ENCODE data around the gene SORCS2. TPM values are rescaled to one million over a fixed set of nuclear protein-coding genes. Genes with fewer than 3 reads are reported as not detected.

SORCS2 gene
- total RNA-seq, 4 donors from 2014 or later: 0.48 to 1.8 (median 0.68) TPM; not detected in 1

DNA sequence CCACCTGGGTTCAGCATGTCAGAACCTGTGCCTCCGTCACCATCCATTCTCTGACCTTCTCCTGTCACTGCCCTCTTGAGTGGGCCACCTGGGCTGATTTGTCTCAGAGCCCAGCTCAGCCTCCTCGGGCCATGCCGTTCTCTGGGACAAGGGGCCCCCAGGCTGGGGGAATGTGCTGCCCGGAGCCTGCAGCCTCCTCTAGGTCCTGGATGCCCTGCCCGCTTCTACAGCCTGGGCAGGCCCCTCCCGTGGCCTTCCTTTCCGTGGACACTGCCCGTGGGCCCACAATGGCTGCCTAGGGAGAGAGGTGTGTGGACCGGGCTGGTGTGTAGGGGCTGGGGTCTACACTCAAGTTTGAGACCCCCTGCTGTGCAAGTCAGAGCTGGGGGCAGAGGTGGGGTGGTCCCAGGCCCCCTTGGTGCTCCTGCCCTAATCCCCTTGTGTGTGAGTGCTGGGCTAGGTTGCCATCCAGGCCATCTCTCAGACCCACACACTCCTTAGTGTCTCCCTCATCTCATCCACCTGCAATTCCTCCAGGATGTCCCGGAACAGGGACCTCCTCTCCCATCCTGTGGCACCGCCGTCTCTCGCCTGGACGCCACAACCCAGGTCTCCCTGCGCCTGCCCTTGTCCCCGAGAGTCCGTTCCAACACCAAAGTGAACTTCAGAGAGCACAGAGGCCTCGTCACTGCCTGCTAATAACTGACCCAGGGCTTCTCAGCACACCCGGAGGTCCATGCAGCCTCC, 230.0 kb downstream of the SORCS2 start:
- H3K4me3 ChIP-seq: no peak overlapping the region
- H3K27ac ChIP-seq: no peak overlapping the region
- H3K9me3 ChIP-seq: no peaks in the 10 kb centered on the region
- intact Hi-C loops (cut with DNase I; ENCODE audit: low total_unique reads): no loop called here
- 81 to 94% methylated on average over 8 to 19 of the region's 19 CpGs for WGBS, 2 donors (ENCODE audit: low coverage in 1 of 2)
- H3K36me3 ChIP-seq: no peaks in the 10 kb centered on the region
- in situ Hi-C loops (cut with MboI; ENCODE audit: low pct_ligation_motif_present in 1 of 4, low pct_unique_long_range_greater_than_20kb in 1 of 4, low sequenced_read_pairs in 3 of 4): no loop called here
- H3K27me3 ChIP-seq: no peaks in the 10 kb centered on the region
- no peak for TF ChIP-seq POLR2AphosphoS5 (IDR thresholded peaks at IDR 0.05)
- no peak for TF ChIP-seq EP300 (IDR thresholded peaks at IDR 0.05; ENCODE audit: low read depth)
- TF ChIP-seq POLR2A (IDR thresholded peaks at IDR 0.05): no peak
- TF ChIP-seq, protein P1, sequence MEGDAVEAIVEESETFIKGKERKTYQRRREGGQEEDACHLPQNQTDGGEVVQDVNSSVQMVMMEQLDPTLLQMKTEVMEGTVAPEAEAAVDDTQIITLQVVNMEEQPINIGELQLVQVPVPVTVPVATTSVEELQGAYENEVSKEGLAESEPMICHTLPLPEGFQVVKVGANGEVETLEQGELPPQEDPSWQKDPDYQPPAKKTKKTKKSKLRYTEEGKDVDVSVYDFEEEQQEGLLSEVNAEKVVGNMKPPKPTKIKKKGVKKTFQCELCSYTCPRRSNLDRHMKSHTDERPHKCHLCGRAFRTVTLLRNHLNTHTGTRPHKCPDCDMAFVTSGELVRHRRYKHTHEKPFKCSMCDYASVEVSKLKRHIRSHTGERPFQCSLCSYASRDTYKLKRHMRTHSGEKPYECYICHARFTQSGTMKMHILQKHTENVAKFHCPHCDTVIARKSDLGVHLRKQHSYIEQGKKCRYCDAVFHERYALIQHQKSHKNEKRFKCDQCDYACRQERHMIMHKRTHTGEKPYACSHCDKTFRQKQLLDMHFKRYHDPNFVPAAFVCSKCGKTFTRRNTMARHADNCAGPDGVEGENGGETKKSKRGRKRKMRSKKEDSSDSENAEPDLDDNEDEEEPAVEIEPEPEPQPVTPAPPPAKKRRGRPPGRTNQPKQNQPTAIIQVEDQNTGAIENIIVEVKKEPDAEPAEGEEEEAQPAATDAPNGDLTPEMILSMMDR (IDR thresholded peaks at IDR 0.05): no peak
- H3K4me1 ChIP-seq: no peaks in the 10 kb centered on the region
- peak; percentile 2 for DNase-seq

DNA sequence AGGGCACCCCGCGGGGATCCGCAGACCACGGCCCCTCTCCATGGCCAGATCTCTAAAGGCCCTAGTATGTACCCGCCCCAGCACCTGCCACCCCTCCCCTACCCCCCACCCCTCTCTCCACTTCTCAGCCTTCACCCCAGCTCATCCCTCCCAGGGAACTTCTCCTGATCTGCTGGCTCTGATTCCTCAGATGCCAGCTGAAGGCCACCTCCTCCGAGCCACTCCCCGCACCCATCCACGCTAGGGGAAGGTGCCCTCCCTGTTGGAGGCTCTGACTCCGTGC, 230.5 kb downstream of the SORCS2 start:
- no peaks in the 10 kb centered on the region for H3K27me3 ChIP-seq
- 79 to 87% methylated on average over 3 to 9 of the region's 9 CpGs for WGBS, 2 donors (ENCODE audit: low coverage in 1 of 2)
- intact Hi-C loops (cut with DNase I; ENCODE audit: low total_unique reads): no loop called here
- no peak overlapping the region for H3K27ac ChIP-seq
- no peak overlapping the region for H3K4me3 ChIP-seq
- no peaks in the 10 kb centered on the region for H3K9me3 ChIP-seq
- DNase-seq: no peak
- H3K4me1 ChIP-seq: no peaks in the 10 kb centered on the region
- in situ Hi-C loops (cut with MboI; ENCODE audit: low pct_ligation_motif_present in 1 of 4, low pct_unique_long_range_greater_than_20kb in 1 of 4, low sequenced_read_pairs in 3 of 4): no loop called here
- TF ChIP-seq EP300 (IDR thresholded peaks at IDR 0.05; ENCODE audit: low read depth) (no peak), POLR2AphosphoS5 (IDR thresholded peaks at IDR 0.05) (no peak), POLR2A (IDR thresholded peaks at IDR 0.05) (no peak)
- TF ChIP-seq, protein P1 (IDR thresholded peaks at IDR 0.05): no peak
- no peaks in the 10 kb centered on the region for H3K36me3 ChIP-seq

DNA sequence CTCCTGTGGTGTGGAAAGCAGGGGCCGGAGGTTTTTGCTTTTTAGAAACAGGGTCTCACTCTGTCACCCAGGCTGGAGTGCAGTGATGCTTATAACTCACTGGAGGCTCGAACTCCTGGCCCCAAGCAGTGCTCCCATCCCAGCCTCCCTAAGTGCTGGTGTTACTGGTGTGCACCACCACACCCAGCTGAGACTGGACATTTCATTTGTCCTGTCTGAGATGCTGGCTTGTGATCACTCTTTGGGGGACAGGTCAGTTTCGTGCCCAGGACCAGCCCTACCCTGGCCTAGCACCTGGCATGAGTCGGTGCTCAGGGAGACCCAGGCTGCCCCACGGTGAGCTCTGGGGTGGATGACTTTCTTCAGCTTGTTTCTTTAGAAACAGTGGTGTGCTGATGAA, 231.1 kb downstream of the SORCS2 start:
- H3K9me3 ChIP-seq: no peaks in the 10 kb centered on the region
- WGBS, 2 donors (ENCODE audit: low coverage in 1 of 2): 66% methylated on average over 5 of the region's 5 CpGs; no CpG with 5 or more reads in 1 of the 2 donors
- H3K27ac ChIP-seq: no peak overlapping the region
- H3K4me1 ChIP-seq: no peaks in the 10 kb centered on the region
- intact Hi-C loops (cut with DNase I; ENCODE audit: low total_unique reads) (no loop called here), in situ Hi-C loops (cut with MboI; ENCODE audit: low pct_ligation_motif_present in 1 of 4, low pct_unique_long_range_greater_than_20kb in 1 of 4, low sequenced_read_pairs in 3 of 4) (no loop called here)
- H3K36me3 ChIP-seq: no peaks in the 10 kb centered on the region
- TF ChIP-seq, protein P1 (IDR thresholded peaks at IDR 0.05): no peak
- no peak for TF ChIP-seq POLR2AphosphoS5 (IDR thresholded peaks at IDR 0.05)
- no peak for TF ChIP-seq POLR2A (IDR thresholded peaks at IDR 0.05)
- no peak for TF ChIP-seq EP300 (IDR thresholded peaks at IDR 0.05; ENCODE audit: low read depth)
- no peak for DNase-seq
- H3K4me3 ChIP-seq: no peak overlapping the region
- no peaks in the 10 kb centered on the region for H3K27me3 ChIP-seq

DNA sequence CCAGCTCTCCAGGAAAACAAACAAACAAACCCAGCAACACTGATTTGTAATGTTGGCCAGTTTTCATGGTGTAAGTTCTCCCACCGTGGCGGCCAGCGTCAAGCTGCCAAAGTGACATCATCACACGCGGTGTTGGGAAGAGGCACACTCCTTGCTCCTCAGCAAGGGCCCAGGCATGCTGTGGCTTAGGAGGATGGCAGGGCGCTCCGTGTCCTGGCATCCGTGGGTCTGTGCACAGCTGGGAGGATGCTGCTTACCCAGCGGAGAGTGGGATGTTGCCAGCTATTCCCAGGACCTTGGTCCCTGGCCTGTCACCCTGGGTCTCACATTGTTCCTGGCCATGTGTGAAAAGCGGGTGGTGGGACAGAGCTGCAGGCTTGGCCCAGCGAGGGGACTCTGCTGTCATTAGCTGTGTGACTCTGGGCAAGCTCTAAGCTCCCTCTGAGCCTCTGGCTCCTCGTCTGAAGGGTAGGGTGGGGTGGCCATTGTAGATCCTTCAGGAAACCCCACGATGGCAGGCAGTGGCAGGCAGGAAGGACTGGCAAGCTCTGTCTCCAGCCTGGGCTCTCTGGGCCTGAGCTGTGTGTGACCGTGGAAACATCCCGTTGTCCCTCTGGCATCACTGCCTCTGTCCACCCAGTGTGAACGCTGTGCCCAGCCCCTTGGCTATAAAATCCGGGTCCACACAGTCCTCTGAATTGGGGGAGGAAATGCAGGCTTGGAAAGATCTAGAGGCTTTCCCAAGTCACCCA, 231.6 kb downstream of the SORCS2 start:
- Histone ChIP-seq H3K9me3 (no peaks in the 10 kb centered on the region), H3K27me3 (no peaks in the 10 kb centered on the region), H3K4me1 (no peaks in the 10 kb centered on the region), H3K27ac (no peak overlapping the region), H3K4me3 (no peak overlapping the region), H3K36me3 (no peaks in the 10 kb centered on the region)
- intact Hi-C loops (cut with DNase I; ENCODE audit: low total_unique reads): no loop called here
- TF ChIP-seq, protein P1 (IDR thresholded peaks at IDR 0.05): no peak
- no peak for TF ChIP-seq EP300 (IDR thresholded peaks at IDR 0.05; ENCODE audit: low read depth)
- TF ChIP-seq POLR2AphosphoS5 (IDR thresholded peaks at IDR 0.05): no peak
- TF ChIP-seq POLR2A (IDR thresholded peaks at IDR 0.05): no peak
- 0 to 78% methylated on average over 1 to 16 of the region's 17 CpGs for WGBS, 2 donors (ENCODE audit: low coverage in 1 of 2)
- DNase-seq: no peak
- in situ Hi-C loops (cut with MboI; ENCODE audit: low pct_ligation_motif_present in 1 of 4, low pct_unique_long_range_greater_than_20kb in 1 of 4, low sequenced_read_pairs in 3 of 4): no loop called here
